Lower leg skin (tissue), 3 donors: Measurements from ENCODE around the gene SNCB.

Source experiments
- POLR2A ChIP-seq, 2 donors: fragments of 450-650 bp; IDR thresholded peaks; one replicate each; pipeline ENCODE4 v1.6.1; 2016 to 2017; ENCODE audit warnings: antibody characterized with exemption in 2 of 2, mild to moderate bottlenecking in 1 of 2, moderate library complexity in 1 of 2
- TF ChIP-seq, protein P1 (sequence below), 3 donors: fragments of 450-650 bp; IDR thresholded peaks; one replicate each; pipeline ENCODE4 v1.5.1; 2016; ENCODE audit warnings: antibody characterized with exemption in 3 of 3, mild to moderate bottlenecking in 3 of 3, moderate library complexity in 2 of 3

- TF ChIP-seq, protein P1, sequence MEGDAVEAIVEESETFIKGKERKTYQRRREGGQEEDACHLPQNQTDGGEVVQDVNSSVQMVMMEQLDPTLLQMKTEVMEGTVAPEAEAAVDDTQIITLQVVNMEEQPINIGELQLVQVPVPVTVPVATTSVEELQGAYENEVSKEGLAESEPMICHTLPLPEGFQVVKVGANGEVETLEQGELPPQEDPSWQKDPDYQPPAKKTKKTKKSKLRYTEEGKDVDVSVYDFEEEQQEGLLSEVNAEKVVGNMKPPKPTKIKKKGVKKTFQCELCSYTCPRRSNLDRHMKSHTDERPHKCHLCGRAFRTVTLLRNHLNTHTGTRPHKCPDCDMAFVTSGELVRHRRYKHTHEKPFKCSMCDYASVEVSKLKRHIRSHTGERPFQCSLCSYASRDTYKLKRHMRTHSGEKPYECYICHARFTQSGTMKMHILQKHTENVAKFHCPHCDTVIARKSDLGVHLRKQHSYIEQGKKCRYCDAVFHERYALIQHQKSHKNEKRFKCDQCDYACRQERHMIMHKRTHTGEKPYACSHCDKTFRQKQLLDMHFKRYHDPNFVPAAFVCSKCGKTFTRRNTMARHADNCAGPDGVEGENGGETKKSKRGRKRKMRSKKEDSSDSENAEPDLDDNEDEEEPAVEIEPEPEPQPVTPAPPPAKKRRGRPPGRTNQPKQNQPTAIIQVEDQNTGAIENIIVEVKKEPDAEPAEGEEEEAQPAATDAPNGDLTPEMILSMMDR (IDR thresholded peaks at IDR 0.05): no peak
- no peak for TF ChIP-seq POLR2A (IDR thresholded peaks at IDR 0.05)
These were observed 14.7 kb upstream of the SNCB start for GRCh38 chr5:176644878-176645670.
